ENCODE measurements around the gene HEYL. TPM values are rescaled to one million over a fixed set of nuclear protein-coding genes. Genes with fewer than 3 reads are reported as not detected.
A peak's percentile ranks its signal among the peaks of the same experiment; 100 is the strongest.

Gene HEYL
- total RNA-seq, 1 donor from 2014 or later: 34.0 TPM

GRCh38 chr1:39657402-39657801 is 18.0 kb upstream of the HEYL start:
- no peaks in the 10 kb centered on the region for H3K36me3 ChIP-seq
- intact Hi-C loops (cut with DNase I): loop anchor here (5.0 kb wide), 1 partner anchor 60 kb away; no protein-coding TSS in a partner anchor
- no peak for DNase-seq (ENCODE audit: low spot score in 2 of 2)
- TF ChIP-seq CTCF (IDR thresholded peaks at IDR 0.05): no peak
- H3K4me3 ChIP-seq: no peak overlapping the region
- H3K9me3 ChIP-seq: no peaks in the 10 kb centered on the region
- H3K27ac ChIP-seq: no peak overlapping the region
- H3K4me1 ChIP-seq: peaks cover 0 to under 1% of the 10 kb centered on the region in 2 donors
- no peaks in the 10 kb centered on the region for H3K27me3 ChIP-seq

- intact Hi-C loops (cut with DNase I): loop anchor here (5.0 kb wide), 1 partner anchor 61 kb away; no protein-coding TSS in a partner anchor
- no peaks in the 10 kb centered on the region for H3K9me3 ChIP-seq
These were observed 16.9 kb upstream of the HEYL start for GRCh38 chr1:39656391-39656790.

GRCh38 chr1:39655578-39656268 is 16.3 kb upstream of the HEYL start:
- Histone ChIP-seq H3K4me1 (peaks cover 0 to 5% of the 10 kb centered on the region in 2 donors), H3K27ac (no peak overlapping the region), H3K27me3 (no peaks in the 10 kb centered on the region), H3K9me3 (no peaks in the 10 kb centered on the region), H3K36me3 (no peaks in the 10 kb centered on the region), H3K4me3 (no peak overlapping the region)
- DNase-seq (ENCODE audit: low spot score in 2 of 2): no peak
- intact Hi-C loops (cut with DNase I): loop anchor here (5.0 kb wide), 1 partner anchor 62 kb away; no protein-coding TSS in a partner anchor
- no peak for TF ChIP-seq CTCF (IDR thresholded peaks at IDR 0.05)

More at GRCh38 chr1:39656391-39656790, 16.9 kb upstream of the HEYL start:
- no peak for DNase-seq (ENCODE audit: low spot score in 2 of 2)
- TF ChIP-seq CTCF (IDR thresholded peaks at IDR 0.05): no peak
- H3K36me3 ChIP-seq: no peaks in the 10 kb centered on the region
- peaks cover 0 to 5% of the 10 kb centered on the region in 2 donors for H3K4me1 ChIP-seq
- no peak overlapping the region for H3K4me3 ChIP-seq
- H3K27me3 ChIP-seq: no peaks in the 10 kb centered on the region
- H3K27ac ChIP-seq: no peak overlapping the region

- intact Hi-C loops (cut with DNase I): no loop called here
- DNase-seq (ENCODE audit: low spot score in 2 of 2): no peak
- H3K27me3 ChIP-seq: no peaks in the 10 kb centered on the region
- no peak overlapping the region for H3K4me3 ChIP-seq
- TF ChIP-seq CTCF (IDR thresholded peaks at IDR 0.05): no peak
- no peaks in the 10 kb centered on the region for H3K36me3 ChIP-seq
- H3K27ac ChIP-seq: no peak overlapping the region
- peaks cover 0 to 5% of the 10 kb centered on the region in 2 donors for H3K4me1 ChIP-seq
- H3K9me3 ChIP-seq: no peaks in the 10 kb centered on the region
These were observed 14.8 kb upstream of the HEYL start for GRCh38 chr1:39654291-39654690.

- intact Hi-C loops (cut with DNase I): loop anchor here (1.0 kb wide), 1 partner anchor 47 kb away; no protein-coding TSS in a partner anchor
- no peaks in the 10 kb centered on the region for H3K36me3 ChIP-seq
- peaks cover 0 to 5% of the 10 kb centered on the region in 2 donors for H3K4me1 ChIP-seq
- no peak overlapping the region for H3K4me3 ChIP-seq
- no peaks in the 10 kb centered on the region for H3K27me3 ChIP-seq
- peak; percentile 46 to 89 for DNase-seq (ENCODE audit: low spot score in 2 of 2)
- no peaks in the 10 kb centered on the region for H3K9me3 ChIP-seq
- TF ChIP-seq CTCF (IDR thresholded peaks at IDR 0.05): peak; percentile 92 to 94 (median 93)
- H3K27ac ChIP-seq: no peak overlapping the region
These were observed 14.1 kb upstream of the HEYL start for GRCh38 chr1:39653546-39654031.
